ENCODE results near the gene PIAS4. TPM values are rescaled to one million over a fixed set of nuclear protein-coding genes. Genes with fewer than 3 reads are reported as not detected.
A peak's percentile ranks its signal among the peaks of the same experiment; 100 is the strongest.

Gene PIAS4
- total and polyA plus RNA-seq, 9 of the 15 experiments (the other 6 are each of a cell fraction or from before 2014, with no cell fraction given), result 0.27 to 34.9 (median 14.4) TPM

DNA sequence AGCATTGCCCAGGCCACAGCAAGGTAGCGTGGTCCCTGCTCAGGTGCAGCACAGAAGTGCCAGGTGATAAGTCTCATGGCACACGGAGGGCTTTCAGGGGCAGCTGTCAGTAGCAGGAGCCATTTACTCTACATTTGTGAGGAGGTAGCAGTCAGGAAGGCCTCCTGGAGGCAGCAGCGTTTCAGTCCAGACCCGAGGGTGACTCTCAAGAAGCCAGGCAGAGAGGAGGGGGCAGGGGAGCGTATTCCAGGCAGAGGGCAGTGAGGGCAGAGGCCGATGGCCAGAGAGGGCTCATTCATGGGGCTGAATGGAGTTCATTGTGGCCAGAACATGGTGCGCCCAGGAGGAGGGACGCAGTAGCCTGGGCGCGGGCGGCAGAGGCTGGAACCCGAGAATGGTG, 8.9 kb downstream of the PIAS4 start:
- no peak overlapping the region for H3K27ac ChIP-seq (ENCODE audit: extremely low read depth, low read depth, low read length)
- H3K79me2 ChIP-seq (ENCODE audit: control insufficient read depth, insufficient read depth, low read length), result peaks cover 28% of the 10 kb centered on the region
- ChIA-PET POLR2A (interaction anchor here (0.5 kb wide), 1 partner anchor 407 kb away, joined by 3 read pairs; no protein-coding TSS in a partner anchor), CTCF (ENCODE audit: low intra/inter-chr PET ratio) (no interaction called here)
- TF ChIP-seq ZFP36 (IDR thresholded peaks at IDR 0.05; ENCODE audit: low read depth, low read length, partially characterized antibody) (peak; percentile 66), TCF3 (CRISPR knock-in tag; IDR thresholded peaks at IDR 0.05) (no peak)
- in situ Hi-C loops (cut with MboI), result no loop called here
- no peak overlapping the region for H3K4me2 ChIP-seq (ENCODE audit: insufficient read depth, low read length)
- H3K9ac ChIP-seq (ENCODE audit: insufficient read depth in 1 of 2, low read depth in 2 of 2, low read length in 2 of 2), result no peak overlapping the region; a peak in 1 of 4 replicates
- FAIRE-seq (no peak), DNase-seq (ENCODE audit: extremely low read depth in 1 of 4, low spot score in 3 of 4) (no peak), ATAC-seq (no peak)
- BruUV-seq (replicated peaks), result no TSS peak
- H3K27me3 ChIP-seq (ENCODE audit: control insufficient read depth in 2 of 2, insufficient read depth in 2 of 2, low read length in 2 of 2), result no peaks in the 10 kb centered on the region
- no peaks in the 10 kb centered on the region for H3K9me3 ChIP-seq (replicated peaks; ENCODE audit: control insufficient read depth, insufficient read depth, low read depth, low read length)
- peaks cover 0 to 63% of the 10 kb centered on the region in 2 experiments; a peak in 2 of 5 replicates for H3K4me1 ChIP-seq (replicated peaks in 1 of 2; ENCODE audit: control insufficient read depth in 2 of 2, insufficient read depth in 2 of 2, low read length in 2 of 2)
- 88% methylated on average over 10 of the region's 12 CpGs for WGBS (ENCODE audit: insufficient coverage, low coverage, missing lambda C conversion rate)
- intact Hi-C loops (cut with micrococcal nuclease), result no loop called here
- H2AFZ ChIP-seq (ENCODE audit: low read depth, low read length), result no peak overlapping the region
- H3K9me1 ChIP-seq (ENCODE audit: control insufficient read depth, insufficient read depth, low read length), result no peaks in the 10 kb centered on the region
- peaks cover 61% of the 10 kb centered on the region; the same call in 1 of the 3 replicates for H3K36me3 ChIP-seq (ENCODE audit: control insufficient read depth, insufficient read depth, low read length)
- no peak overlapping the region for H3K4me3 ChIP-seq
- peaks cover 27% of the 10 kb centered on the region; the same call in 1 of the 2 replicates for H4K20me1 ChIP-seq (replicated peaks; ENCODE audit: control insufficient read depth, insufficient read depth, low read length)

DNA sequence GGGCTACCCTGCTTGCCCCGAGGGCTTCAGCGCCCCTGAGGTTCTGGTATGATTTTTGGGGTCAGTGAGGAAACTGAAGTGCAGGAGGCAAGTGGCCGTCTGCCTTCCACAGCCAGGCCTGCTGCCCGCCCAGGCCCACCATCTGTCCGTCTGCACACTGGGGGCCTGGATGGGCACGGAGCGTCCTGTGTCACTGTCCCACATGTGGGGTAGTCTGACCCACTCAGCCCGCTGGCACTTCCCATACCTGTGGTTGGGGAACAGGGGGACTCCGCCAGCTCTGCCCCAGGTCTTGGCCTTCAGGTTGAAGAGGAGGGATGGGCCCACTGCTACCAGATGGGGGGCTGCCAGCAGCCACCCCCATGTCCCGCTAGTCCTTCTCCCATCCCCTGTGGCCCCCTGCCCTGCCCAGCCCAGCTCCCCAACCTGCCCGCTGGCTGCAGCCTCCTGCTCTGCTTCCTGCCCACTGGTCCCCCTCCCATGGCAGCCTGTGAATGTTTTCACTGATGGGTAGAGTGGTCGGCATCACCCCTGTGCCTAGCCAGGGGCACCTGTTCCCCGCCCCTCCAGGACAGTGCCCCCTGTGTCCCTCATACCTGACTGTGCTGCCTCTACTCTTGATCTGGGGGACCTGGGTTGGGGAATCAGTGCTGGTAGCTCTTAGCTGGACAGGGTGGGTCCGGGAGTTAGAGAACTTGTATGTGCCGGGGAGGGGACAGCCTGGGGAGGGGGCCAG, 9.5 kb downstream of the PIAS4 start:
- peaks cover 29% of the 10 kb centered on the region for H3K79me2 ChIP-seq (ENCODE audit: control insufficient read depth, insufficient read depth, low read length)
- no peaks in the 10 kb centered on the region for H3K27me3 ChIP-seq (ENCODE audit: control insufficient read depth in 2 of 2, insufficient read depth in 2 of 2, low read length in 2 of 2)
- no peak overlapping the region for H3K4me2 ChIP-seq (ENCODE audit: insufficient read depth, low read length)
- FAIRE-seq, result no peak
- no peak overlapping the region for H3K4me3 ChIP-seq
- TF ChIP-seq ZNF76 (CRISPR knock-in tag; IDR thresholded peaks at IDR 0.05; ENCODE audit: borderline replicate concordance), result no peak
- TF ChIP-seq POLR2G (IDR thresholded peaks at IDR 0.05; ENCODE audit: low read depth, low read length), result 0 out of 2 replicates have a peak, but pooled peaks have one; percentile 20
- TF ChIP-seq ZNF408 (CRISPR knock-in tag; IDR thresholded peaks at IDR 0.05; ENCODE audit: low read depth), result no peak
- TF ChIP-seq, protein P1, sequence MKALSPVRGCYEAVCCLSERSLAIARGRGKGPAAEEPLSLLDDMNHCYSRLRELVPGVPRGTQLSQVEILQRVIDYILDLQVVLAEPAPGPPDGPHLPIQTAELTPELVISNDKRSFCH (CRISPR knock-in tag; IDR thresholded peaks at IDR 0.05), result no peak
- TF ChIP-seq, protein P1 (tag; IDR thresholded peaks at IDR 0.05), result no peak
- TF ChIP-seq YBX1 (IDR thresholded peaks at IDR 0.05), result no peak
- H3K27ac ChIP-seq (ENCODE audit: extremely low read depth, low read depth, low read length), result no peak overlapping the region
- H4K20me1 ChIP-seq (replicated peaks; ENCODE audit: control insufficient read depth, insufficient read depth, low read length), result peaks cover 27% of the 10 kb centered on the region; the same call in 1 of the 2 replicates
- intact Hi-C loops (cut with micrococcal nuclease), result no loop called here
- BruUV-seq (replicated peaks), result no TSS peak
- peaks cover 59% of the 10 kb centered on the region; the same call in 1 of the 3 replicates for H3K36me3 ChIP-seq (ENCODE audit: control insufficient read depth, insufficient read depth, low read length)
- ChIA-PET CTCF (ENCODE audit: low intra/inter-chr PET ratio) (no interaction called here), POLR2A (interaction anchor here (0.5 to 0.9 kb wide), 2 partner anchors 10 to 408 kb away, joined by 3 to 5 read pairs; partner anchors contain the start of gene PIAS4)
- no peak for ATAC-seq
- H3K4me1 ChIP-seq (replicated peaks in 1 of 2; ENCODE audit: control insufficient read depth in 2 of 2, insufficient read depth in 2 of 2, low read length in 2 of 2), result peaks cover 0 to 63% of the 10 kb centered on the region in 2 experiments; a peak in 2 of 5 replicates
- no peak overlapping the region; a peak in 1 of 4 replicates for H3K9ac ChIP-seq (ENCODE audit: insufficient read depth in 1 of 2, low read depth in 2 of 2, low read length in 2 of 2)
- DNase-seq (ENCODE audit: extremely low read depth in 1 of 4, low spot score in 3 of 4), result no peak
- H3K9me1 ChIP-seq (ENCODE audit: control insufficient read depth, insufficient read depth, low read length), result no peaks in the 10 kb centered on the region
- H2AFZ ChIP-seq (ENCODE audit: low read depth, low read length), result no peak overlapping the region
- H3K9me3 ChIP-seq (replicated peaks; ENCODE audit: control insufficient read depth, insufficient read depth, low read depth, low read length), result no peaks in the 10 kb centered on the region
- WGBS (ENCODE audit: insufficient coverage, low coverage, missing lambda C conversion rate), result 97% methylated on average over 12 of the region's 15 CpGs
- in situ Hi-C loops (cut with MboI), result no loop called here
